HepG2 (cell line): ENCODE results near the gene ABCC3. TPM values are rescaled to one million over a fixed set of nuclear protein-coding genes. Genes with fewer than 3 reads are reported as not detected.

Experiments used
- ATAC-seq: fragments of 200-7000 bp; cut with Tn5 transposase; 3 replicates; pipeline ENCODE4 v1.9.1; 2020; ENCODE audit warnings: mild to moderate bottlenecking, moderate library complexity
- BruUV-seq: library from RNA; stranded (reverse); fragments of 400-500 nt; replicated peaks from 2 replicates; lab custom pipeline; 2021; lab: Mats Ljungman, UMichigan
- CTCF ChIA-PET: fragments of 300-600 bp; formaldehyde crosslinking; extraction: SDS; loops from one replicate; lab custom pipeline; 2021; ENCODE audit warnings: low total read pairs, inconsistent platforms, low intra/inter-chr PET ratio; lab: Yijun Ruan, JAX
- POLR2A ChIA-PET: fragments of 350-600 bp; sonication (Branson Sonifier 250); formaldehyde crosslinking; loops from one replicate; lab custom pipeline; 2020; ENCODE audit warnings: antibody characterized with exemption, inconsistent platforms; lab: Yijun Ruan, JAX
- DNase-seq: peaks from one replicate; pipeline ENCODE4 v3.0.0-alpha.2; 2015; ENCODE audit warnings: low spot score
- FAIRE-seq: peaks from 3 replicates; lab custom pipeline; 2011; peaks lifted over from hg19 to GRCh38; lab: Jason Lieb, UNC
- H2AFZ ChIP-seq: one replicate; pipeline ENCODE4 v1.6.1; 2011; ENCODE audit warnings: low read length, inconsistent platforms
- H3K27ac ChIP-seq: fragments of 300-600 bp; 3 replicates; pipeline ENCODE4 v1.8.0; 2011; ENCODE audit warnings: mixed run types, mild to moderate bottlenecking, mixed read lengths, low read length, inconsistent platforms; ENCODE audit not compliant: insufficient read depth; ENCODE audit errors: extremely low read length
- H3K27me3 ChIP-seq, 2 experiments: fragments of 200-600 bp in 1 of 2; 2 replicates in 1 of 2; 3 replicates in 1 of 2; pipeline versions ENCODE4 v1.6.0 to v1.8.0; 2011; ENCODE audit warnings: low read length in 2 of 2, mild to moderate bottlenecking in 2 of 2, moderate library complexity in 2 of 2, inconsistent platforms in 1 of 2; ENCODE audit not compliant: insufficient read depth in 2 of 2, control insufficient read depth in 1 of 2
- H3K36me3 ChIP-seq, 2 experiments: fragments of 200-600 bp in 1 of 2; replicated peaks in 1 of 2; 2 replicates in 1 of 2; 3 replicates in 1 of 2; pipeline versions ENCODE4 v1.5.1 to v1.8.0; 2011; ENCODE audit warnings: low read length in 2 of 2, inconsistent platforms in 1 of 2; ENCODE audit not compliant: insufficient read depth in 2 of 2, control insufficient read depth in 1 of 2
- H3K4me1 ChIP-seq: 2 replicates; pipeline ENCODE4 v1.5.1; 2012; ENCODE audit warnings: low read length, inconsistent platforms; ENCODE audit not compliant: insufficient read depth
- H3K4me2 ChIP-seq: 2 replicates; pipeline ENCODE4 v1.6.0; 2011; ENCODE audit warnings: low read depth, low read length, inconsistent platforms
- H3K4me3 ChIP-seq, 3 experiments: fragments of 200-600 bp in 1 of 3; sonication (generic), shearing (Covaris generic) in 1 of 3; replicated peaks in 1 of 3; 2 replicates each; pipeline ENCODE4 v1.5.1; 2011 to 2016; ENCODE audit warnings: low read length in 3 of 3, inconsistent platforms in 2 of 3, low read depth in 2 of 3, mild to moderate bottlenecking in 2 of 3, control low read depth in 1 of 3, mixed read lengths in 1 of 3; ENCODE audit not compliant: insufficient read depth in 1 of 3
- H3K79me2 ChIP-seq: one replicate; pipeline ENCODE4 v1.6.1; 2011; ENCODE audit warnings: low read length, inconsistent platforms; ENCODE audit not compliant: insufficient read depth
- H3K9ac ChIP-seq: 2 replicates; pipeline ENCODE4 v1.6.0; 2011; ENCODE audit warnings: mild to moderate bottlenecking, low read depth, low read length, inconsistent platforms; ENCODE audit not compliant: insufficient read depth
- H3K9me3 ChIP-seq: 2 replicates; pipeline ENCODE4 v1.5.1; 2012; ENCODE audit warnings: mild to moderate bottlenecking, low read length
- H4K20me1 ChIP-seq: 2 replicates; pipeline ENCODE4 v1.6.0; 2011; ENCODE audit warnings: inconsistent platforms, mild to moderate bottlenecking, low read length, moderate library complexity; ENCODE audit not compliant: insufficient read depth
- CAMTA2 ChIP-seq: sonication (generic); formaldehyde crosslinking; IDR thresholded peaks from 2 replicates; pipeline ENCODE4 v1.4.0; 2020; ENCODE audit warnings: mild to moderate bottlenecking, missing genetic modification reagents, borderline replicate concordance
- CTCF ChIP-seq: sonication (generic); formaldehyde crosslinking; IDR thresholded peaks from 2 replicates; pipeline ENCODE4 v1.5.0; 2020; ENCODE audit warnings: mild to moderate bottlenecking, missing genetic modification reagents, moderate library complexity
- FOXP1 ChIP-seq, 2 experiments: fragments of 450-650 bp in 1 of 2; IDR thresholded peaks; 2 replicates each; pipeline ENCODE4 v1.6.1; 2017 to 2018; ENCODE audit warnings: antibody characterized with exemption in 1 of 2
- HDAC6 ChIP-seq: fragments of 200-600 bp; sonication (generic); IDR thresholded peaks from 2 replicates; pipeline ENCODE4 v1.7.0; 2017; ENCODE audit warnings: mild to moderate bottlenecking, antibody characterized with exemption, low read length, low read depth
- HIVEP1 ChIP-seq: sonication (generic); formaldehyde crosslinking; IDR thresholded peaks from 2 replicates; pipeline ENCODE4 v1.4.0; 2020; ENCODE audit warnings: mild to moderate bottlenecking, missing genetic modification reagents
- MAF1 ChIP-seq: sonication (generic); formaldehyde crosslinking; IDR thresholded peaks from 2 replicates; pipeline ENCODE4 v1.5.0; 2020; ENCODE audit warnings: missing genetic modification reagents, borderline replicate concordance
- MAFG ChIP-seq: sonication (generic); formaldehyde crosslinking; IDR thresholded peaks from 2 replicates; pipeline ENCODE4 v1.5.1; 2020; ENCODE audit warnings: mild to moderate bottlenecking, missing genetic modification reagents
- MTA3 ChIP-seq: sonication (generic); formaldehyde crosslinking; IDR thresholded peaks from 2 replicates; pipeline ENCODE4 v1.4.0; 2020; ENCODE audit warnings: missing genetic modification reagents
- SYNCRIP ChIP-seq: fragments of 200-400 bp; formaldehyde crosslinking; IDR thresholded peaks from 2 replicates; pipeline ENCODE4 v1.6.1; 2018; ENCODE audit warnings: mild to moderate bottlenecking, low read depth, low read length; ENCODE audit not compliant: insufficient read depth
- ZMYM4 ChIP-seq: sonication (generic); formaldehyde crosslinking; IDR thresholded peaks from 2 replicates; pipeline ENCODE4 v1.8.1; 2023; ENCODE audit warnings: mild to moderate bottlenecking, missing genetic modification reagents
- ZNF121 ChIP-seq: sonication (generic); formaldehyde crosslinking; IDR thresholded peaks from 2 replicates; pipeline ENCODE4 v1.5.0; 2020; ENCODE audit warnings: mild to moderate bottlenecking, missing genetic modification reagents
- ZNF160 ChIP-seq: sonication (generic); formaldehyde crosslinking; IDR thresholded peaks from 2 replicates; pipeline ENCODE4 v1.8.0; 2022; ENCODE audit warnings: mild to moderate bottlenecking, inconsistent platforms, missing genetic modification reagents
- ZNF256 ChIP-seq: sonication (generic); formaldehyde crosslinking; conservative IDR thresholded peaks from 2 replicates; pipeline ENCODE4 v1.4.0; 2020; ENCODE audit warnings: missing genetic modification reagents
- ZNF33A ChIP-seq: sonication (generic); formaldehyde crosslinking; IDR thresholded peaks from 2 replicates; pipeline ENCODE4 v1.5.1; 2020; ENCODE audit warnings: missing genetic modification reagents, mild to moderate bottlenecking, moderate library complexity, borderline replicate concordance
- ZNF552 ChIP-seq: sonication (generic); formaldehyde crosslinking; IDR thresholded peaks from 2 replicates; pipeline ENCODE4 v1.9.0; 2022; ENCODE audit warnings: missing genetic modification reagents, mild to moderate bottlenecking, borderline replicate concordance
- ZNF577 ChIP-seq: sonication (generic); formaldehyde crosslinking; IDR thresholded peaks from 2 replicates; pipeline ENCODE4 v1.4.0; 2020; ENCODE audit warnings: mild to moderate bottlenecking, low read depth, missing genetic modification reagents, borderline replicate concordance
- ZNF747 ChIP-seq: sonication (generic); formaldehyde crosslinking; IDR thresholded peaks from 2 replicates; pipeline ENCODE4 v1.8.1; 2023; ENCODE audit warnings: missing genetic modification reagents, mild to moderate bottlenecking, borderline replicate concordance
- WGBS: methylation state at CpG from one replicate; pipeline ENCODE4 v1.1.6; 2017; ENCODE audit warnings: low lambda C conversion rate; 5-methylcytosine and 5-hydroxymethylcytosine counted together
- in situ Hi-C: cut with HindIII; loops from 2 replicates; pipeline ENCODE4 v1.10.0; 2017; ENCODE audit warnings: low pct_unique_long_range_greater_than_20kb; ENCODE audit not compliant: extremely low pct_ligation_motif_present
- intact Hi-C: fragments of 100-400 bp; cut with micrococcal nuclease; formaldehyde crosslinking; loops from one replicate; pipeline ENCODE4 v1.10.0; 2022; ENCODE audit not compliant: unreplicated experiment
- polyA plus RNA-seq, 8 experiments: library from polyadenylated mRNA; depleted of rRNA in 3 of 8; stranded (reverse) in 7 of 8; unstranded in 1 of 8; fragments of >200 nt; fragmentation: Illumina TruSeq in 4 of 8; extraction: Trizol in 4 of 8; gene quantifications; 2 replicates each; pipeline versions ENCODE4 v1.2.1 to v1.2.3, GENCODE V29; 2011 to 2016; ENCODE audit warnings: low read depth in 4 of 8, missing spikeins in 1 of 8, mixed read lengths in 1 of 8; ENCODE audit not compliant: insufficient read depth in 1 of 8
- total RNA-seq, 5 experiments: library from RNA; depleted of rRNA; stranded (reverse); fragments of >200 nt; fragmentation: Illumina TruSeq; extraction: Trizol; gene quantifications; 2 replicates each; pipeline ENCODE4 v1.2.3, GENCODE V29; 2016; ENCODE audit warnings: low read depth in 1 of 5

ABCC3 gene
- total and polyA plus RNA-seq, 2 of the 13 experiments (the other 11 are each of a cell fraction or from before 2014, with no cell fraction given): 25.2 to 50.7 TPM

DNA sequence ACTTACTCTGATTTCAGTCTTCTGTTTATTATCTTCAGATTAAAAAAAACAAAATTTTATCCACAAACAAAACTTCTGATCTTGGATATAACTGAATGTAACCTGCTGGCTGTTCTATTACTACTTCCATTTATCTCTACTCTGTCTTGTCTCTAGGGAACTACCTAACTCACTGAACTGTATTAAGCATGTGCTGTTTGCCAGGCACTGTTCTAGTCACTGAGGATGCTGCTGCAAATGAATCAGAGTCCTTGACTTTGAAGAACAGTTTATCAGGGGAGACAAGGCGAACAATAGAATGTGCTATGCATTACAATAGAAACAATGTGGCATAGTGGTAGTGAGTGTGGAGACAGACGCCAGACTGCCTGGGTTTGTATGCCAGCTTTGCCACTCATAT is 75.3 kb downstream of the ABCC3 start:
- in situ Hi-C loops: no loop called here

DNA sequence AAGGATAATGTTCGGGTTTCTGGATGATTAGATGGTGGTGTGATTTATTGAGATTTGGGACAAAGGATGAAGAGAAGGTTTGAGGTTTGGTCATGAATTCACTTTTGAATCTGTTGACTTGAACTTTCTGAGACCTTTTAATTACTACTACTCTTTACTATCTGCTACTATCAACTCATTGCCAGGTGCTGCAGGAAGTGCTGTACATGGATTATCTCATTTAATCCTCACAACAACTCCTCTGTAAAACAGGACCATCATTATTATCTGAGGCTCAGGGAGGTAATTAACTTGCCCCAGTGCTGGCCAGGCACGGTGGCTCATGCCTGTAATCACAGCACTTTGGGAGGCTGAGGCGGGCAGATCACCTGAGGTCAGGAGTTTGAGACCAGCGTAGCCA is 76.0 kb downstream of the ABCC3 start:
- H3K79me2 ChIP-seq: peaks cover 26% of the 10 kb centered on the region
- intact Hi-C loops: no loop called here
- POLR2A ChIA-PET: no interaction called here
- CTCF ChIA-PET: no interaction called here
- WGBS: 62% methylated on average over 4 of the region's 4 CpGs
- no peak for FAIRE-seq
- H3K4me3 ChIP-seq: no peak overlapping the region
- no peaks in the 10 kb centered on the region; a peak in 2 of 5 replicates for H3K27me3 ChIP-seq
- TF ChIP-seq ZNF256: no peak
- TF ChIP-seq MAF1: no peak
- no peak for TF ChIP-seq ZNF121
- TF ChIP-seq MTA3 (CRISPR knock-in tag): no peak
- no peak for TF ChIP-seq ZNF577 (CRISPR knock-in tag)
- no peak for TF ChIP-seq SYNCRIP
- no peak for TF ChIP-seq ZMYM4
- no peak for TF ChIP-seq ZNF552 (CRISPR knock-in tag)
- no peak for TF ChIP-seq HDAC6
- TF ChIP-seq CAMTA2: no peak
- no peak for TF ChIP-seq MAFG
- TF ChIP-seq FOXP1 (IDR thresholded peaks at IDR 0.05): no peak
- TF ChIP-seq FOXP1 (CRISPR knock-in tag; IDR thresholded peaks at IDR 0.05): no peak
- no peak for TF ChIP-seq ZNF160
- TF ChIP-seq ZNF747 (CRISPR knock-in tag): no peak
- TF ChIP-seq, all 625 proteins: peak for 0
- H2AFZ ChIP-seq: no peak overlapping the region
- no peak for DNase-seq
- no peaks in the 10 kb centered on the region for H3K9me3 ChIP-seq
- peaks cover 33% of the 10 kb centered on the region for H3K4me1 ChIP-seq
- H3K36me3 ChIP-seq: no peaks in the 10 kb centered on the region
- no peak overlapping the region for H3K27ac ChIP-seq
- H4K20me1 ChIP-seq: no peaks in the 10 kb centered on the region
- in situ Hi-C loops: no loop called here
- no peak overlapping the region for H3K9ac ChIP-seq
- no peak for ATAC-seq
- H3K4me2 ChIP-seq: no peak overlapping the region
- BruUV-seq: no TSS peak

More for the DNA sequence above, 75.3 kb downstream of the ABCC3 start:
- no peaks in the 10 kb centered on the region for H3K9me3 ChIP-seq
- H3K4me1 ChIP-seq: peaks cover 33% of the 10 kb centered on the region
- no peak overlapping the region for H2AFZ ChIP-seq
- no peaks in the 10 kb centered on the region for H4K20me1 ChIP-seq
- no peaks in the 10 kb centered on the region; a peak in 1 of 5 replicates for H3K36me3 ChIP-seq
- 92% methylated on average over 2 of the region's 2 CpGs for WGBS
- H3K27ac ChIP-seq: no peak overlapping the region
- FAIRE-seq (no peak), DNase-seq (no peak), ATAC-seq (no peak)
- no peak overlapping the region for H3K9ac ChIP-seq
- ChIA-PET POLR2A (interaction anchor here (3.7 kb wide), 1 partner anchor 8 kb away, joined by 54 read pairs; the partner anchor contains the start of gene LUC7L3), CTCF (no interaction called here)
- intact Hi-C loops: no loop called here
- no peak for TF ChIP-seq ZNF33A (CRISPR knock-in tag)
- no peak for TF ChIP-seq HIVEP1 (CRISPR knock-in tag)
- TF ChIP-seq CTCF (CRISPR knock-in tag): no peak
- BruUV-seq: no TSS peak
- peaks cover 32% of the 10 kb centered on the region for H3K79me2 ChIP-seq
- H3K27me3 ChIP-seq: no peaks in the 10 kb centered on the region; a peak in 2 of 5 replicates
- no peak overlapping the region for H3K4me2 ChIP-seq
- H3K4me3 ChIP-seq: no peak overlapping the region
